IMR-90 (cell line): ENCODE results near the gene ADCY9. TPM values are rescaled to one million over a fixed set of nuclear protein-coding genes. Genes with fewer than 3 reads are reported as not detected.
A peak's percentile ranks its signal among the peaks of the same experiment; 100 is the strongest.

Experiments
- ATAC-seq: fragments of 200-7000 bp; cut with Tn5 transposase; 2 replicates; pipeline ENCODE4 v1.9.1; 2020; ENCODE audit warnings: low read depth, mild to moderate bottlenecking, moderate library complexity
- BruUV-seq: library from RNA; stranded (reverse); fragments of 400-500 nt; replicated peaks from 2 replicates; lab custom pipeline; 2021; lab: Mats Ljungman, UMichigan
- CTCF ChIA-PET: fragments of 300-600 bp; formaldehyde crosslinking; extraction: SDS; loops from one replicate; lab custom pipeline; 2021; ENCODE audit warnings: antibody characterized with exemption; lab: Yijun Ruan, JAX
- POLR2A ChIA-PET: fragments of 300-600 bp; sonication (Branson Sonifier 250); formaldehyde crosslinking; loops from one replicate; lab custom pipeline; 2022; ENCODE audit warnings: antibody characterized with exemption; ENCODE audit not compliant: unreplicated experiment; lab: Charles Lee
- DNase-seq: peaks from one replicate; pipeline ENCODE4 v3.0.0; 2013
- H2AFZ ChIP-seq: replicated peaks from 2 replicates; pipeline ENCODE3; 2013; ENCODE audit warnings: low read length, mild to moderate bottlenecking; ENCODE audit not compliant: poor library complexity
- H2AK5ac ChIP-seq: 2 replicates; pipeline ENCODE4 v1.6.1; 2013; ENCODE audit warnings: low read depth, low read length, inconsistent platforms
- H2AK9ac ChIP-seq: replicated peaks from 2 replicates; pipeline ENCODE3; 2013; ENCODE audit warnings: mild to moderate bottlenecking, low read depth, low read length, moderate library complexity; ENCODE audit not compliant: poor library complexity
- H2BK120ac ChIP-seq: 2 replicates; pipeline ENCODE4 v1.6.1; 2013; ENCODE audit warnings: low read depth, low read length, inconsistent platforms
- H2BK15ac ChIP-seq: 3 replicates; pipeline ENCODE4 v1.6.1; 2013; ENCODE audit warnings: low read depth, low read length, inconsistent platforms
- H2BK20ac ChIP-seq: 2 replicates; pipeline ENCODE4 v1.6.1; 2013; ENCODE audit warnings: low read depth, mild to moderate bottlenecking, inconsistent platforms, low read length, moderate library complexity
- H2BK5ac ChIP-seq: 2 replicates; pipeline ENCODE4 v1.6.1; 2013; ENCODE audit warnings: mild to moderate bottlenecking, low read depth, low read length, inconsistent platforms; ENCODE audit not compliant: poor library complexity, severe bottlenecking
- H3K14ac ChIP-seq: replicated peaks from 2 replicates; pipeline ENCODE4 v1.6.1; 2013; ENCODE audit warnings: low read depth, low read length, inconsistent platforms
- H3K18ac ChIP-seq: 2 replicates; pipeline ENCODE4 v1.6.1; 2013; ENCODE audit warnings: low read depth, low read length, control low read depth
- H3K23ac ChIP-seq: 2 replicates; pipeline ENCODE4 v1.6.1; 2013; ENCODE audit warnings: low read depth, low read length, inconsistent platforms
- H3K27ac ChIP-seq: 2 replicates; pipeline ENCODE4 v1.5.1; 2013; ENCODE audit warnings: mild to moderate bottlenecking, control low read depth, low read length; ENCODE audit not compliant: insufficient read depth
- H3K27me3 ChIP-seq: 2 replicates; pipeline ENCODE4 v1.6.1; 2013; ENCODE audit warnings: low read length; ENCODE audit not compliant: control insufficient read depth, insufficient read depth
- H3K36me3 ChIP-seq: 2 replicates; pipeline ENCODE4 v1.6.1; 2013; ENCODE audit warnings: low read length, mixed read lengths; ENCODE audit not compliant: control insufficient read depth, insufficient read depth
- H3K4ac ChIP-seq: 2 replicates; pipeline ENCODE4 v1.6.1; 2013; ENCODE audit warnings: low read depth, low read length, inconsistent platforms
- H3K4me1 ChIP-seq: 2 replicates; pipeline ENCODE4 v1.6.1; 2013; ENCODE audit warnings: low read length, mixed read lengths; ENCODE audit not compliant: control insufficient read depth, insufficient read depth
- H3K4me2 ChIP-seq: 2 replicates; pipeline ENCODE4 v1.6.1; 2013; ENCODE audit warnings: low read depth, mild to moderate bottlenecking, control low read depth, low read length, moderate library complexity
- H3K4me3 ChIP-seq: 2 replicates; pipeline ENCODE4 v1.5.1; 2013; ENCODE audit warnings: low read depth, mild to moderate bottlenecking, control low read depth, low read length, moderate library complexity; ENCODE audit not compliant: insufficient read depth
- H3K56ac ChIP-seq: 2 replicates; pipeline ENCODE4 v1.6.1; 2013; ENCODE audit warnings: low read length, inconsistent platforms; ENCODE audit not compliant: insufficient read depth; ENCODE audit errors: extremely low read depth
- H3K79me1 ChIP-seq, 2 experiments: 2 replicates each; pipeline ENCODE4 v1.6.1; 2013; ENCODE audit warnings: low read length in 2 of 2, inconsistent platforms in 1 of 2, low read depth in 1 of 2
- H3K9ac ChIP-seq: 2 replicates; pipeline ENCODE4 v1.6.1; 2013; ENCODE audit warnings: low read depth, low read length, control low read depth
- H3K9me1 ChIP-seq: 2 replicates; pipeline ENCODE4 v1.6.1; 2013; ENCODE audit warnings: low read length, inconsistent platforms; ENCODE audit not compliant: insufficient read depth
- H3K9me3 ChIP-seq: 2 replicates; pipeline ENCODE4 v1.6.1; 2013; ENCODE audit warnings: low read length; ENCODE audit not compliant: control insufficient read depth, insufficient read depth
- H4K20me1 ChIP-seq: 2 replicates; pipeline ENCODE4 v1.6.1; 2013; ENCODE audit warnings: low read length, inconsistent platforms; ENCODE audit not compliant: insufficient read depth
- H4K5ac ChIP-seq: 2 replicates; pipeline ENCODE4 v1.6.1; 2013; ENCODE audit warnings: mild to moderate bottlenecking, low read depth, low read length, control low read depth
- H4K8ac ChIP-seq, 2 experiments: 2 replicates each; pipeline ENCODE4 v1.6.1; 2013; ENCODE audit warnings: low read depth in 2 of 2, low read length in 2 of 2, control low read depth in 1 of 2, inconsistent platforms in 1 of 2
- H4K91ac ChIP-seq: 2 replicates; pipeline ENCODE4 v1.6.1; 2013; ENCODE audit warnings: low read depth, low read length, inconsistent platforms; ENCODE audit not compliant: insufficient read depth
- CEBPB ChIP-seq: IDR thresholded peaks from 2 replicates; pipeline ENCODE4 v1.6.1; 2012; ENCODE audit warnings: low read depth, low read length, improper control_type of control experiment
- CHD1 ChIP-seq: IDR thresholded peaks from 2 replicates; pipeline ENCODE4 v1.6.1; 2012; ENCODE audit warnings: low read depth, low read length, improper control_type of control experiment
- CTCF ChIP-seq: conservative IDR thresholded peaks from 2 replicates; pipeline ENCODE4 v1.5.1; 2012; ENCODE audit warnings: mild to moderate bottlenecking, low read depth, low read length, improper control_type of control experiment
- MAZ ChIP-seq: IDR thresholded peaks from 2 replicates; pipeline ENCODE4 v1.6.1; 2012; ENCODE audit warnings: low read depth, mild to moderate bottlenecking, low read length, improper control_type of control experiment, moderate library complexity, borderline replicate concordance
- MXI1 ChIP-seq: IDR thresholded peaks from 2 replicates; pipeline ENCODE4 v1.6.1; 2012; ENCODE audit warnings: low read depth, mild to moderate bottlenecking, low read length, moderate library complexity, borderline replicate concordance
- RAD21 ChIP-seq: IDR thresholded peaks from 2 replicates; pipeline ENCODE4 v1.6.1; 2012; ENCODE audit warnings: low read length, improper control_type of control experiment
- RCOR1 ChIP-seq: IDR thresholded peaks from 2 replicates; pipeline ENCODE4 v1.6.1; 2012; ENCODE audit warnings: mild to moderate bottlenecking, low read length, improper control_type of control experiment; ENCODE audit not compliant: insufficient replicate concordance
- WGBS, 2 experiments: methylation state at CpG; one replicate each; pipeline versions ENCODE4 v1.1.5 to v1.1.7; 2013; ENCODE audit warnings: missing lambda C conversion rate in 2 of 2; ENCODE audit not compliant: insufficient read length in 1 of 2; ENCODE audit errors: extremely low coverage in 2 of 2; 5-methylcytosine and 5-hydroxymethylcytosine counted together
- dilution Hi-C: fragments of 300-500 bp; cut with HindIII; formaldehyde crosslinking; loops from one replicate; pipeline ENCODE4 v1.14.3; 2018; ENCODE audit warnings: low sequenced_read_pairs; ENCODE audit not compliant: unreplicated experiment
- in situ Hi-C: fragments of 300-500 bp; cut with MboI; formaldehyde crosslinking; loops from 3 replicates; pipeline ENCODE4 v1.14.3; 2019; ENCODE audit warnings: low sequenced_read_pairs, inconsistent platforms, mixed read lengths
- intact Hi-C: fragments of 100-400 bp; cut with micrococcal nuclease; formaldehyde crosslinking; loops from 2 replicates; pipeline ENCODE4 v1.10.0; 2022
- polyA plus RNA-seq, 3 experiments: library from polyadenylated mRNA; depleted of rRNA; stranded (reverse); fragments of >200 nt; gene quantifications; 2 replicates each; pipeline ENCODE4 v1.2.3, GENCODE V29; 2012; ENCODE audit warnings: low replicate concordance in 1 of 3
- total RNA-seq: library from RNA; depleted of rRNA; stranded (reverse); fragments of >200 nt; gene quantifications from 2 replicates; pipeline ENCODE4 v1.2.3, GENCODE V29; 2012
- TF ChIP-seq, protein P1 (sequence below): fragments of 150-350 bp; IDR thresholded peaks from 2 replicates; pipeline ENCODE4 v1.6.1; 2016; ENCODE audit warnings: low read depth, mild to moderate bottlenecking, low read length, moderate library complexity, borderline replicate concordance

The ADCY9 gene
- total and polyA plus RNA-seq, 2 of the 4 experiments (the other 2 are of a cell fraction): 5.4 to 12.5 TPM

- no peak overlapping the region for H3K14ac ChIP-seq
- H2AFZ ChIP-seq: peak overlapping the region; percentile 77
- no peak overlapping the region for H2BK20ac ChIP-seq
- H4K5ac ChIP-seq: no peak overlapping the region
- no peak overlapping the region for H2BK15ac ChIP-seq
- no peak overlapping the region for H3K4me2 ChIP-seq
- 0% methylated on average over 41 of the region's 71 CpGs; no CpG with 5 or more reads in 1 of the 2 experiments for WGBS, 2 experiments
- no peaks in the 10 kb centered on the region for H3K9me3 ChIP-seq
- 0 out of 2 replicates have a peak overlapping the region, but pooled peaks have one; percentile 34 for H3K9ac ChIP-seq
- no peak overlapping the region for H4K91ac ChIP-seq
- intact Hi-C loops (loop anchor here (1.0 to 10.0 kb wide), 7 partner anchors 67 to 421 kb away; no protein-coding TSS in a partner anchor), in situ Hi-C loops (loop anchor here (10.0 kb wide), 1 partner anchor 139 kb away; no protein-coding TSS in a partner anchor), dilution Hi-C loops (no loop called here)
- peaks cover 10% of the 10 kb centered on the region; the same call in 1 of the 2 replicates for H4K20me1 ChIP-seq
- H3K27me3 ChIP-seq: no peaks in the 10 kb centered on the region
- H3K18ac ChIP-seq: no peak overlapping the region
- no peak overlapping the region for H3K56ac ChIP-seq
- H2AK5ac ChIP-seq: no peak overlapping the region
- H3K23ac ChIP-seq: no peak overlapping the region
- H3K4me1 ChIP-seq: peaks cover 21% of the 10 kb centered on the region
- no peak overlapping the region for H2AK9ac ChIP-seq
- POLR2A ChIA-PET: no interaction called here
- peaks cover 11% of the 10 kb centered on the region; the same call in 1 of the 2 replicates for H3K36me3 ChIP-seq
- H3K4me3 ChIP-seq: peak overlapping the region; percentile 48
- TF ChIP-seq RAD21: no peak
- TF ChIP-seq, protein P1, sequence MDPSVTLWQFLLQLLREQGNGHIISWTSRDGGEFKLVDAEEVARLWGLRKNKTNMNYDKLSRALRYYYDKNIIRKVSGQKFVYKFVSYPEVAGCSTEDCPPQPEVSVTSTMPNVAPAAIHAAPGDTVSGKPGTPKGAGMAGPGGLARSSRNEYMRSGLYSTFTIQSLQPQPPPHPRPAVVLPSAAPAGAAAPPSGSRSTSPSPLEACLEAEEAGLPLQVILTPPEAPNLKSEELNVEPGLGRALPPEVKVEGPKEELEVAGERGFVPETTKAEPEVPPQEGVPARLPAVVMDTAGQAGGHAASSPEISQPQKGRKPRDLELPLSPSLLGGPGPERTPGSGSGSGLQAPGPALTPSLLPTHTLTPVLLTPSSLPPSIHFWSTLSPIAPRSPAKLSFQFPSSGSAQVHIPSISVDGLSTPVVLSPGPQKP: no peak
- no peak for TF ChIP-seq MAZ
- no peak for TF ChIP-seq CEBPB
- no peak for TF ChIP-seq RCOR1
- TF ChIP-seq CTCF: no peak
- no peak for TF ChIP-seq CHD1
- no peak for TF ChIP-seq MXI1
- ATAC-seq: peak; percentile 45
- H2BK120ac ChIP-seq: no peak overlapping the region
- no peak overlapping the region for H2BK5ac ChIP-seq
- CTCF ChIA-PET: interaction anchor here (0.8 kb wide), 1 partner anchor 138 kb away, joined by 3 read pairs; no protein-coding TSS in a partner anchor
- peaks cover 18 to 50% of the 10 kb centered on the region in 2 experiments for H3K79me1 ChIP-seq
- no peak overlapping the region for H4K8ac ChIP-seq
- no peak for DNase-seq
- H3K9me1 ChIP-seq: peaks cover 14% of the 10 kb centered on the region
- no TSS peak for BruUV-seq
- H3K4ac ChIP-seq: no peak overlapping the region
- H3K27ac ChIP-seq: no peak overlapping the region
Observed at GRCh38 chr16:4115949-4116318, 308 bp downstream of the ADCY9 start.
